GM18498 (cell line): ENCODE measurements around the gene DUSP19.

Source experiments
- ATAC-seq: cut with Tn5 transposase; IDR thresholded peaks from one replicate; pipeline ENCODE4 v1.9.1; 2021; ENCODE audit warnings: mild to moderate bottlenecking, moderate library complexity; ENCODE audit not compliant: unreplicated experiment

Gene DUSP19

DNA sequence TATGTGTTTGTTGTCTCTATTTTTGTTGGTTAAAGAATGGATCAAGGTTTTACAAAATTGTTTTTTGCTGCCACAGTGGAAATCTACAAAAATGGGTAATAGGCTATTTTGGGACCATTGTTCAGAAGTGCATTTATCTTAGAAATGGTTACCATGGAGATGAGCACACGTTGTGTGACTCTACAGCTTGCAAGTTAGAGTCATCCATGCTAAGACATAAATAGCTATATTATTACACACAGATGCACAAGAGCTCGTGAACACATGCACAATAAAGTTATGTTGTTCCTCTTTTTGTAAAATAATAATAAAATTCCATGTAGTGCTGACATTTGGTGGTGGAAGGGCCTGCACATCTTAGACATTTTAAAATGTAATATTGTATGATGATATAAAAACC lies 15.5 kb upstream of the DUSP19 start:
- peak; percentile 63 for ATAC-seq

DNA sequence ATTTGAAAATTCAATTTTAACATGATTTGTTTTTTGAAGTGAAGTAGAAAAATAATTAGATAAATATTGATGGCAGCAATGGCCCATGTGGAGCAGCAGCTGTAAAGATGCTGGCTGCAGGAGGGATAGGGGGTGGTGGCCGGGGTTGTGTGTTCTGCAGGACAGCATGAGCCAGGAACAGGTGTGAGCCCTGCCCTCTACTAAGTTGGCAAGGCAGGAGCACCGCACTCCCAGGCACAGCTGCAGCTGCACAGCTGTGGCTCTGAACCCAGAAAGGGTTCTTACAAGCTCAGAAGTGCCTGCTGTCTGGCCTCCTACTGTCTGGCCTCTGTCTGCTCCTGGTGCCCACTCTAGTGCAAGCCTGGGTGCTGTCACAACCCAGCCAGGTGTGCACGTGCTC lies 10.0 kb upstream of the DUSP19 start:
- no peak for ATAC-seq

- no peak for ATAC-seq
These were observed 9.4 kb upstream of the DUSP19 start for GRCh38 chr2:183069174-183069573.

DNA sequence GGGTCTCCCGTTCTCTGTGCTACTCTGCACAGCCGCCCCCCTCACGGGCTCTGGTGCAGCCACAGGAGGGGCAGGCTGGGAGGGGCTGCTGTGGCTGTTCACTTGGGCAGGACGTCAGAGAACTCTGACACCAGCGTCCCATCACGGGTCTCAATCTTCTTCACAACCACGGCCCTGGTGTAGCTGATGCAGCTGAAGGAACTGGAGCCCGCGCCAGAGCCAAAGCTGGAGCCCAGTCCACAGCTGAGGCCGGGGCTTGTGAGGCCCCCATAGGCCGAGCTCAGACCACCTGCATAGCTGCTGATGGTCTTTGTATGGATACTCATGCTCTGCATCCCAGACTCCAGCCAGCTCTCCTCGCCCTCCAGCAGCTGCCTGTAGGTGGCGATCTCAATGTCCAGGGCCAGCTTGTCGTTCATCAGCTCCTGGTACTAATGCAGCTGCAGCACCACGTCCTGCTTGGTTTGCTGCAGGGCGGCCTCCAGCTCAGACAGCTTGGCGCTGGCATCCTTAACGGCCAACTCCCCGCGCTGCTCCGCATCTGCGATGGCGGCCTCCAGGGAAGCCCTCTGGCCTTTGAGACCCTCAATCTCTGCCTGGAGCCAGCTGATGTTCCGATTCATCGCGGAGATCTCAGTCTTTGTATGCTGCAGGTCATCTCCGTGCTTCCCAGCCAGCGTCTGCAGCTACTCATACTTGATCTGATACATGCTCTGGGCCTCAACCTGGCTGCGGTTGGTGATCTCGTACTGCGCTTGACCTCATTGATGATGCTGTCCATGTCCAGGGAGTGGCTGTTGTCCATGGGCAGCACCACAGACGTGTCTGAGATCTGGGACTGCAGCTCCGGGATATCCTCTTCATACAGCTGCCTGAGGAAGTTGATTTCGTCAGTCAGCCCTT lies 7.4 kb upstream of the DUSP19 start:
- no peak for ATAC-seq

- ATAC-seq: no peak
These were observed 6.4 kb upstream of the DUSP19 start for GRCh38 chr2:183072177-183072576.

DNA sequence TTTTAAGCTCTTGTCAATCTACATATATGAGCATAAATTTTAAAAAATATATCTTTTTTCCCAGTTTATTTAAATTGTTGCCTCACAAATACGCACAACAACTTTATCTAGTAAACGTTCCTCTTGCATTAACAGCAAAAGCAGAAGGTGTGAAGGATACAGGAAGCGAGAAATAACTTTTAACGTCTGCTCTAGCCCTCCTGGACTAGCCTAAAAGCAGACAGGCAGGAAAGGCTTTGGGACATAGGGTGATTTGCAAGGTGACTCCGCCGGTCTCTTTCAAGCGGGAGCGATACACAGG lies 434 bp upstream of the DUSP19 start:
- no peak for ATAC-seq

DNA sequence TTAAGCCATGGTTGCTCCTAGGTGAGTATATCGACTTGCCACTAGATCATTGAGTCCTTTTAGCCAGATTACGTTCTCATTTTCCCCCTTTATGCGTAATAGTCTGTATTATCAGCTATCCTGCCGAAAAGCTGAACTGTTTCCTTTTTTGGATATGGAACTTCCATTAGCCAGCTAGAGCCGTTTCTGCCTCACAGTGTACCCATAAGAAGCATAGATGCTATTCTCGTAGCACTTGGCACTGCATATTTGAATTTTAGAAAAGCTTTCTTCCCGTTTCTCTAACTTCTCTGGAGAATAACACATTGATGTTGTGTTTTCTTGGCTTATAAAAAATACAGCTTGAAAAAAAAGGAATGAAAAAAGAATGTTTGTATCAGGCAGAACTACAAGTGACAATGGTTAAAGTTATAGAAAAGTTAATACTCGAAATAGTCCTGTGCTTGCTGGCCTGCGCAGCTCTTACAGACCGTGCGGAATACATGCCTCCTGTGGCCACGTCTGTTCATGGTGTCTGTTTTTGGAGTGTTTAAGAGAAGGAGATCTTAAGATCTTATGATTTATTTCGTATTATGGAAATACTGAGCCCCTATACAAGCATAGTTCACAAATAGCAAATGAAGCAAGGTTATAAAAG lies 710 bp downstream of the DUSP19 start:
- ATAC-seq: peak; percentile 25

- ATAC-seq: no peak
These were observed 3.4 kb downstream of the DUSP19 start for GRCh38 chr2:183081911-183082310.

GRCh38 chr2:183088061-183088460 lies 9.5 kb downstream of the DUSP19 start:
- no peak for ATAC-seq

DNA sequence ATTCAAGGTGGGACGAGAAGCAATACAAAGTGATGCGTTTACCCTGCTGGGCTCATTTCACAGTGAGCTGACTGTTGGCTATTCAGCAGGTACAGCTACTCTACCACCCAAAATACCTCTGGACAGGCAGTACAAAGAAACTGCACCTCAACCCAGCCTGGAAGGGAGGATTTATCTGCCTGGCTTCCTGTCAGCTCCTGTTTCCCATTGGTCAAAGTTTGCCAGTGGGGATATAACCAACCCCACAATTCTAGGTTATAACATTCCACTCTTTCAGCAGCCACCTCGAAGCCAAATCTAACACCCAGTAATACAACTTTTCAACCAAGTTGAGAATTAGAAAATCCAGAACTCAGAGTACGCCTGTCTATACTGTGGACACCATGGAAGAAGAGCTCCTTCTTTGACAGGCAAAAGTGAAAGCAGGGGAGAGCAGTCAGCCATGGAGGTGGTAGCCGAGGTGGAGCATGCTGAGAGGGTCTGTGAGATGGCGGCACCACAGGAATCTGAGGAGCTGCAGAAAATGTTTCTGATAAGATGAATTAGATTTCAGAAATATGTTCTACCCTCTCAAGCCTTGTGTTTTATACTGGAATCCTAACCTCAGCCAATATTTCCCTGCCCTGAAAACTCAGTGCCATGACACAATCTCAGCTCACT lies 10.8 kb downstream of the DUSP19 start:
- peak; percentile 71 for ATAC-seq

DNA sequence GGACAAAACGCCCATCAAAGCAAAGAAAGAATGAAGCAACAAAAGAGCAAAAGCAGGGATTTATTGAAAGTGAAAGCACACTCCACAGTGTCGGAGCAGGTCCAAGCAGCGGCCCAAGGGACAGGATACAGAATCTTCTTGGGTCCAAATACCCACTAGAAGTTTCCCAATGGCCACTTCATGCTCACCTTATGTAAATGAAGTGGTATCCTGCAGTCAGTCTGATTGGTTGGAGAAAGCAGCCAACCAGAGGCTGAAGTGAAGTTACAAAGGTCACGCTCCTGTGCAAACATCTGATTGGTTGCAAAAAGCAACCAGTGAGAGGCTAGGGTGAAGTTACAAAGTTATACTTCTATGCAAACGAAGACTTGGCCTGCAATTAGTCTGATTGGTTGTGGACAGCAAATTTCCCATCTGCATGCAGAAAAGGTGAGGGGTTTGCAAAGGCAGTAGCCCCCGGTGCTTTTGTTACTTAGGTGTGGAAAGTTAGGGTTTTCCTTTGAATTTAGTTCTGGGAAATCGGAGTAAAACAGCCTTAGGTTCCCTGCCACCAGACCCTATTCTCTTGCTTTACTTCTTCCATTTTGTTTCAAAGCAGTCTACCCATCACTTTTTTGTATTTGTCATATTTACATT lies 12.9 kb downstream of the DUSP19 start:
- ATAC-seq: no peak

DNA sequence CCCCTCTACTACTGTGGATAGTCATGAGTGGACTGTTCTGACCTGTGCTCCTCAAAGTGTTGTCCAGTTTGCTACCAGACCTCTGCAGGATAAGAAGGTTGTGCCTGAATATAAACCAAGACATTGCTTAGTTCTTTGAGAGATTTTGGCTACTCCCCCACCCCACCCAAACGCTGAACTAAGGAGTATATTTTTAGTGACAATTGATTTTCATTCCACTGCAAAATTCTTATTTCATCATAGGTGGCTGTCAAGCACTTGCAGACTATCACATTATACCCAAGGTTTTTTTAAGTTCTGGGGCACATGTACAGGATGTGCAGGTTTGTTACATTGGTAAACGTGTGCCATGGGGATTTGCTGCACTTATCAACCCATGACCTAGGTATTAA lies 13.4 kb downstream of the DUSP19 start:
- no peak for ATAC-seq

GRCh38 chr2:183093857-183094657 lies 15.5 kb downstream of the DUSP19 start:
- peak; percentile 83 for ATAC-seq

GRCh38 chr2:183105402-183106134 lies 27.0 kb downstream of the DUSP19 start:
- no peak for ATAC-seq

- no peak for ATAC-seq
These were observed 34.0 kb downstream of the DUSP19 start for GRCh38 chr2:183112577-183112976.

GRCh38 chr2:183113630-183114029 lies 35.1 kb downstream of the DUSP19 start:
- ATAC-seq: no peak

DNA sequence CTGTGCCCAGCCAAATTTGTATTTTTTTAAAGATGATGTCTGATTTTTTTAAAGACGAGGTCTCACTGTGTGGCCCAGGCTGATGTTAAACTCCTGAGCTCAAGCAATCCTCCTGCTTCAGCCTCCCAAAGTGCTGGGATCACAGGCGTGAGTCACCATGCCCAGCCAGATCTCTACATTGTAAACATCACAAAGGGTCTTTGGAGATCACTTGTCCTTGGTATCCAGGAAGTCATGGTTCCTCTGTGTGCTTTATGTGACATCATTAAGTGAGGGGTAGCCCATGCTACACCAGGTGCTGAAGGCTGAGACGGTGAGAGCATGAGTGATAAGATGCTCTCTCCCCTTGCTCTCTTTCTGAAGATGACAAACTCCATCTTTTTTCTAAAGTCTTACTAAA lies 38.7 kb downstream of the DUSP19 start:
- ATAC-seq: no peak

DNA sequence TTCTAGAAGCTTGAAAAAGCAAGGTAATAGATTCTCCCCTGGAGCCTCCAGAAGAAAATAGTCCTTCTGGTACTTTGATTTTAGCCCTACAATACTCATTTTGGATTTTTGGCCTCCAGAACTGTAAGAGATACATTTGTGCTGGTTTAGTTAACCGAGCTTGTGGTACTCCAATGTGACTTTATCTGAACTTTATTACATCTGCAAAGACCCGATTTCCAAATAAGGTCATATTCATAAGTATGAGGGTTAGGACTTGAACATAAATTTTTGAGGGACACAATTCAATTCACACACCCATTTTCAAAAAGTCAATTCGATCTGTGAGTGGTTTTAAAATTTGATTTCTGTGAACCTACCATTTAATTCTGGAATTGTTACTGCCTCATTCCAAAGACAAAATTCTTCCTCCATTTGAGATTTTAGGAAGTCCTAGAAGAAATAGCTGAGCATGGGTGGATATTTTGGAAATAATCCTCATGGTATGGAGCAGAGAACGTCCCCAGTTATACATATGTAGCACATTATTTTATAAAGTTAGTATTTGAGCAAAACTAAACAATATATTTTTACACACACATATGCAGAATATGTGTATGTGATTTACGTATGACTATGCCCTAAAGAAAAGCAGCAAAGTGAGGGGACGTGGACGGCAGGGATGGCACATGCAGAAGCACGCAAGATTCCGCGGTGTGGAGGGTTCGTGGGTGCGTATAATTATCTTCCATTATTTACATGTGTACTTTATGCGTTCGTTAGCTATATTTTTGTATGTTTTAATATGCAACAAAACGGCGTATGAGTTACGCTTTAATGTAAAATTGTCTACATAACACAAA lies 44.8 kb downstream of the DUSP19 start:
- ATAC-seq: no peak

DNA sequence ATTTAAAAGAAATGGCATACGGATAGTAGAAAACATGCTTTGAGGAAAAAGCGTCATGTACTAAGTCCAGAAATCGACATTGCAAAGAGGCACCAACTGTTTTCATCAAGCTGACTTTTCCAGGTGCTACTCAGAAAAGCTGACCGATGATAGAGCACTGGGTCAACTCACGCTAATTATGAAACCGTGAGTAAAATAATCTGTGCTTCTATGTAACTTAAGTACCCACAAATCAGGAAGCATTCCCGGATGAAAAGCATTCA lies 45.3 kb downstream of the DUSP19 start:
- ATAC-seq: peak; percentile 45
